ENCODE measurements around the gene PPM1H.

- TF ChIP-seq CTCF (conservative IDR thresholded peaks at IDR 0.05; ENCODE audit: low read length) = no peak
- TF ChIP-seq EZH2phosphoT487 (IDR thresholded peaks at IDR 0.05; ENCODE audit: borderline replicate concordance) = no peak
These were observed 34.2 kb downstream of the PPM1H start for GRCh38 chr12:62900686-62901272.

Data from Loucy (cell line).